Cerebellar nuclear complex (tissue), 1 donor: Measurements from ENCODE around the gene IFNB1.

Experiments used
- DNase-seq, 2 experiments: peaks; one replicate each; lab custom pipeline; 2025; lab: John Stamatoyannopoulos, UW

The IFNB1 gene

DNA sequence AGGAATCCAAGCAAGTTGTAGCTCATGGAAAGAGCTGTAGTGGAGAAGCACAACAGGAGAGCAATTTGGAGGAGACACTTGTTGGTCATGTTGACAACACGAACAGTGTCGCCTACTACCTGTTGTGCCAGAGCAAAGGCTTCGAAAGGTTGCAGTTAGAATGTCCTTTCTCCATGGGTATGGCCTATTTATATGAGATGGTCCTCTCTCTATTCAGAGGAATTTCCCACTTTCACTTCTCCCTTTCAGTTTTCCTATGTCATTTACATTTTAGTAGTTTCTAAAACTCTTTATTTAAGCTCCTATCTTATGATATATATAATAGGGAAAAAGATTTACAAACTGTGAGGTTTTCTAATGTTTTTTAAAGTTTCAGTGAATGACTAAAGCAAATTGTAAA lies at the start of gene IFNB1:
Gene IFNB1 (minus strand): TSS at position 162 of the 400 bp plus-strand sequence. CDS start 73 bp downstream, at position 89.
- no peak for DNase-seq

GRCh38 chr9:21121595-21122251 lies 44.0 kb upstream of the IFNB1 start:
- DNase-seq: no peak

- no peak for DNase-seq
These were observed 43.3 kb upstream of the IFNB1 start for GRCh38 chr9:21121079-21121478.

DNA sequence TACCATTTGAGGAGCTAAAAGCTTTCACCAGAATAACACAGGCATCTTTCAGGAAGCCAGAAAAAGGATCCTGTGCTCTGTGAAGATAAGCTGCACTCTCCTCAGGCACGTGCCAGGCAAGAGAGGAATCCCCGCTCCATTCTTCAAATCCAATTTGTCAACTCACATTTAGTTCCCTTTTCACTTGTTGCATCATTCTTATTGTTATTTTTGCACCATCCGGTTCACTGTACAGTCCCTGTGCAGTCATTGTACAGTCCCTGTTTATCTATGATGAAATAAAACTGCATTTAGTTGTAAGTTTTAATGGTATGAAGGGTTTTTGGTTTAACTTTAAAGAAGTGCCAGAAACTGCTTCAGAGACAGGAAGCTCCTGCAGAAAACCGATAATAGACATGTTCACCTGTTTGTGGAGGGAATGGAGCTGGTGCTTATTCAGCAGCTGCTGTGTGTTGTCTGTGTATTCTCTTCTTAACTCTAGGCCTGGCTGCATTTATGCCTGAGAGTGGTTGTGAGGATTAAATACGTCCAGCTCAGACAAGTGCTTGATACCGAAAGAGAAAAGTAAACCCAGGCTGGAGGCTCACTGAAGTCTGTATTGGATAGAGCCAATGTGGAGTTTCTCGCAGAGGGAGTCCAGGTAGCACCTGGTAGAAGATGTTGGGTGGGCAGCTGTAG lies 41.5 kb upstream of the IFNB1 start:
- no peak for DNase-seq

DNA sequence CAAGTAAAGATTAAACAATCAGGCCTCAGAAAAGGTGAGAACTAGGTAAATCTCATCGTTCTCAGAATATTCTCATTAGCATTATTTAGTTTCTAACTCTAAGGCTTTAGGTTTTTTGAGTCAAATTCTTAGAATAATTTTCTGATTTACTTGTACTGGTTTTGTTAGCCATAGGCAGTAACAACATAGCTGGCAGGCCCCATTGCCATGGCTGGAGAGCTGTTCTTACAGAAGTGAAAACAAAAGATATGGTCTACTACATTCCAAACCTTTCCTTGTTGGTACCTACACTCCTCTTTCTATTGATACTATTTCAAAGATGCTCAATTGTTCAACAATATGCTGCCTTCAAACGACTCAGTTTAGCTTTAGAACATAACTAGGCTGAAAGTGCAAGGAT lies 36.6 kb upstream of the IFNB1 start:
- no peak for DNase-seq

DNA sequence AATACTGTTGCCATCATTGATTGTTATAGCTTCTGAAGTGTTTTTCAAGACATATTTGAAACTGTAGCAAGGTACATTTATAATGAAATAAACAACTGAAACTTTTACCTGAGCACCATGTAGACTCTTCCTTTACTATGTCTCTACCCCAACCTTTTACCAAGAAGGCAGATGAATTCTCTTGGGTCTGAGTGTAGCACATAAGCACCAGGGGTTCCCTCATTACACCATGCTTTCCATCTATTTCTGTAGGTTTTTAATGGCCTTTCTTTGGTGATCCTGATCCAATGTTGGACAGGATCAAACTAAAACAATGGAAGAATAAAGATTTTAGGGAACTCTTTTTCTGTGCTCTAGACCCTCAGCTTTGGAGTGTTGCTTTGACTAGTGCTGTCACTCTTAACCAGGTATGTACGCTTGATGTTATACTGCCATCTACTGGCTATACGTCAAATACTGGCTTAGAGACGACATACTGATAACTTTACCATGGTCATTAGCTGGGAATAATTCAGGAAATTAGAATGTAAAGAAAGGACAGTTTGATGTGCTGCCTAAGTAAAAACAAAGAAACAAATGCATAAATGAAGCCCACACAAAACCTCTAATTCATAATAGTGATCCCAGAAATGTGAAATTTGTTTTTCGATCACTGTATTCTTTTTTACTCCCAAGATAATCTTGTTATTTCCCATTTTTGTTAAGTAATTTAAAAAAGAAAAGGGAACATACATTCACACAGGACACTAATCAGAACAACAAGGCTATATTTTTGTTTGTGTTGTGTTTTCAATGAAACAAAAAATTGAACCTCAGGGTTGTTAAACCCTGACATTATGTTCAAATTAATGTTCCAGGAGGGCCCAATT lies 33.2 kb upstream of the IFNB1 start:
- peak in 1 of 2 experiments; percentile 23 for DNase-seq

- no peak for DNase-seq
These were observed 27.0 kb upstream of the IFNB1 start for GRCh38 chr9:21104787-21105186.

- DNase-seq: no peak
These were observed 24.6 kb upstream of the IFNB1 start for GRCh38 chr9:21102305-21102704.

DNA sequence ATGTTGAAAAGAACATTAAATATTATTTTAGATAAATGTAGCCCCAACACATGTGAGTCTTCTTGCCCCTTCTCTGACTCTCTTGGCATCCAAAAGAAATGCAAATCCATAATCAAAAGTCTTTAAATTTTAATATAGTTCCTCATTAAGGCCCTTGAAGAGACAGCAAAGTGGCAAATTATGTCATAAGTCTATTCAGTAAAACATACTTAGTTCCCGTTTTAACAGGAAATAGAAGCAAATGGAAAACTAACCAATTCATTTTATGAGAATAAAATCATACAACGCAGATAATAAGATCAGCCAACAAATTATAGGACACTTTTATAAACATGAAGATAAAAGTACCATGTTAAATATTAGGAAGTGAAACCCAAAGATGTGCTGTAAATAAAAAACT lies 20.1 kb upstream of the IFNB1 start:
- no peak for DNase-seq

DNA sequence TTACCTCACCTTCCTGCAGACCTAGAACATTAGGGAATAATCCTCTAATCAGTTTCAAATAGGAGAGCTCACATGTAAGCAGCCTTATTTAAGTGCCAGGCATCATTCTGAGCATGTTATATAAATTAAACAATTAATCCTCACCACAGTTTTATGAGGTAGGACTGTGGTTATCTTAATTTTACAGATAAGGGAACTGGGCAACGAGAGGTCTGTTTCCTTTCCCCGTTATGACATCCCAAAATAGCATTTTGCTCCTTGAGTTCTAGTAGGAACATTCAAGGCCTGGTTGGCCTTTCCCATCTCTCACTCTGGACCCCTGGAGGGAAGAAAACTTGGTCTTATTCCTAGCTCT lies 19.1 kb upstream of the IFNB1 start:
- DNase-seq: no peak

DNA sequence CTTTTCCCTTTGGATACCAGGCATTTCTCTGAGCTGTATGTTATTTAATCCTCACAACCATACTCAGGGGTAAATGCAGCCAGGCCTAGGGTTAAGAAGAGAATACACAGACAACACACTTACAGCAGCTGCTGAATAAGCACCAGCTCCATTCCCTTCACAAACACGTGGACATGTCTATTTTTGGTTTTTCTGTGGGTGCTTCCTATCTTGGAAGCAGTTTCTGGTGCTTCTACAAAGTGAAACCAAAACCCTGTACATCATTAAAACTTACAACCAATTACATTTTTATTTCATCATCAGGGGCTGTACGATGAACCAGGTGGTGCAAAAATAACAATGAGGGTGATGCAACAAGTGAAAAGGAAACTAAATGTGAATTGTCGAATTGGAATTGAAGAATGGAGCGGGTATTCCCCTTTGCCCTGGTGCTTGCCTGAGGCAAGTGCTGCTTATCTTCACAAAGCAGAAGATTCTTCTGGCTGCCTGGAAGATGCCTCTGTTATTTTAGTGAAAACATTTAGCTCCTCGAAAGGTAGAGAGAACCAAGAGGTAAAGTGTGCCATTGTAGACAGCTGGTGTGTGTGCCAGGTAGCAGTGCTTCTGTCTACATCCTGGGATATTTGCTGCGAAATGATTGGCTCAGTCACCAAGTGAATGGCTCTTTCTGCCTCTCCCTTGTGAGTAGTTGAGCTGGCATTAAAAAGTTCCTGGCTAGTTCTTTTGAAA lies 18.6 kb upstream of the IFNB1 start:
- DNase-seq: no peak

GRCh38 chr9:21095561-21095960 lies 17.8 kb upstream of the IFNB1 start:
- no peak for DNase-seq

- no peak for DNase-seq
These were observed 8.8 kb upstream of the IFNB1 start for GRCh38 chr9:21086538-21086937.

GRCh38 chr9:21085005-21085404 lies 7.3 kb upstream of the IFNB1 start:
- DNase-seq: no peak

DNA sequence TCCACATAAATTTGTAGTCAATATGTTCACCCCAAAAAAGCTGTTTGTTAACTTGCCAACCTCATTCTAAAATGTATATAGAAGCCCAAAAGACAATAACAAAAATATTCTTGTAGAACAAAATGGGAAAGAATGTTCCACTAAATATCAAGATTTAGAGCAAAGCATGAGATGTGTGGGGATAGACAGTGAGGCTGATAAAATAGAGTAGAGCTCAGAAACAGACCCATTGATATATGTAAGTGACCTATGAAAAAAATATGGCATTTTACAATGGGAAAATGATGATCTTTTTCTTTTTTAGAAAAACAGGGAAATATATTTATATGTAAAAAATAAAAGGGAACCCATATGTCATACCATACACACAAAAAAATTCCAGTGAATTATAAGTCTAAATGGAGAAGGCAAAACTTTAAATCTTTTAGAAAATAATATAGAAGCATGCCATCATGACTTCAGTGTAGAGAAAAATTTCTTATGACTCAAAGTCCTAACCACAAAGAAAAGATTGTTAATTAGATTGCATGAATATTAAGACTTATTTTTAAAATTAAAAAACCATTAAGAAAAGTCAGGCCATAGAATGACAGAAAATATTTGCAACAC lies 6.6 kb upstream of the IFNB1 start:
- DNase-seq: no peak

- DNase-seq: no peak
These were observed 4.9 kb upstream of the IFNB1 start for GRCh38 chr9:21082671-21083070.

- DNase-seq: no peak
These were observed 4.3 kb upstream of the IFNB1 start for GRCh38 chr9:21081999-21082398.

DNA sequence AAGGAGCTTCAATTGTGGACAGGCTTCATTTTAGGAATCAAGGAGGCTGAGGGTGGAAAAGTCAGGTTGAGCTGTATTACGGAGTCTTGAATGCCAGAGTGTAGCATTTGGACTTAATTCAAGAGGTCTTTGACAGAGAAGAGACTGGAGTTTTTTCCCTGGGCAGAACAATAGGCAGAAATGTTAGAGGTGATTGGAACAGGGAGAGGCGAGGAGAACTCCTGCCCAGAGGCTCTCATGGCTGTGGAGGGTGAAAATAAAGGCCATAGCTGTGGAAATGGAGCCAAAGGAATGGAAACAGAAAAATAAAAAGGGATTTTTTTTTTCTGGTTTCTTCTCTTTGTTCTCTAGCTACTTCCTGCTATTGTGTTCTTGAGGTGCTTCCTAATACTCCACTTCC lies 3.7 kb upstream of the IFNB1 start:
- no peak for DNase-seq

DNA sequence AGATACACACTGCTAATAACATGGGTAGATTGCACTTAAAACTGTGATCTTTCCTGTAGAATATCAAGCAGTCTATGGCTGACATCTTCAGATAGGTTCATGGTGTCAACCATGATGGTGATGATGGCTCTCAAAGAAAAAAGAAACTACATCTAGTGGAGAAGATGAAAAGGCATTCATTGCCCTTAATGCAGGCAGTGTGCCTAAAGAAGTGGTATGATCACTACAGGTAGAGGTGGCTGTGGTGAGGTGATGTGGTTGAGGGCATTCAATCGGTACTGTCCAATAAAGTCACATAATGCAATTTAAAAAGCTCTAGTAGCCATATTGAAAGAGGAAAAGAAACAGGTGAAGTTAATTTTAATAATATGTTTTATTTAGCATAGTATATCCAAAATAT lies 3.1 kb upstream of the IFNB1 start:
- DNase-seq: no peak

DNA sequence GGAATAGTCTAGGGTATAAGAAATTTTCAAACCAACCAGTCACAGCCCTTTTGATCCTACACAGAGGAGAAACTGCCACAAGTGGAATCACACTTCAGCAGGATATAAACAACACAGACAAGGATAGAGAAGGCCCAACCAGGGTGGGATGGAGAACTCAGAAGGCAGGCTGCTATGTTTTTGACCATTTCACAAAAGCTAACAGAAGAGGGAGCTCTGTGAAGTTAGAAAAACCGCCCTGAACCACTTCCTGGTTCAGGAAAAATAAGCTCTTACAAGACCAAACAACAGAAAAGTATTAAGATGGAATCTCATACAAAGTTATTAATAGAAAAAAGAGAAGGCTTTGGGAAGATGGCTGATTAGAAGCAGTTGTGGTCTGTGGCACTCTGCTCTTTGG lies 960 bp upstream of the IFNB1 start:
- no peak for DNase-seq

DNA sequence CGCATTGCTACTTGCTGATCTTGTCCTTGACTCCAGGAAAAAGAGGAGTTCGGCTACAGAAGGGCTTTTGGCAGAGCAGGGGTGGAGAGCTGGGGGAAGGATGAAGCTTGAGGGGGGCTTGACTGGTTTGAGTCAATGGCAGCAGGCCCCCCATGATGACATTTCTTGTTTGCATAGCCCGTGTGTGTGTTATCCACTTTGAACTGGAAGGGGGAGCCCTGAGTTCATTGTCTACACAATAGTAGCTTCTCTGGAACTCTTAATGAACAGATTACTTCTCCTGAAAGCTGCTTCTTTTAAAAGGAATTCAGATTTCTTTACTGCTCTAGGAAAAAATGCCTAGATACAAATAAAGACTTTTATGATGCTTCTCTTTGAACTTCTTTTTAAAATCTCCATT lies 2.3 kb downstream of the IFNB1 start:
- no peak for DNase-seq

- DNase-seq: no peak
These were observed 6.8 kb downstream of the IFNB1 start for GRCh38 chr9:21070906-21071305.
